Measurements from ENCODE around the gene HCFC1. TPM values are rescaled to one million over a fixed set of nuclear protein-coding genes. Genes with fewer than 3 reads are reported as not detected.

The HCFC1 gene
- total and polyA plus RNA-seq, 2 of the 8 experiments (the other 6 are each of a cell fraction or from before 2014, with no cell fraction given), result 24.9 to 117 TPM

DNA sequence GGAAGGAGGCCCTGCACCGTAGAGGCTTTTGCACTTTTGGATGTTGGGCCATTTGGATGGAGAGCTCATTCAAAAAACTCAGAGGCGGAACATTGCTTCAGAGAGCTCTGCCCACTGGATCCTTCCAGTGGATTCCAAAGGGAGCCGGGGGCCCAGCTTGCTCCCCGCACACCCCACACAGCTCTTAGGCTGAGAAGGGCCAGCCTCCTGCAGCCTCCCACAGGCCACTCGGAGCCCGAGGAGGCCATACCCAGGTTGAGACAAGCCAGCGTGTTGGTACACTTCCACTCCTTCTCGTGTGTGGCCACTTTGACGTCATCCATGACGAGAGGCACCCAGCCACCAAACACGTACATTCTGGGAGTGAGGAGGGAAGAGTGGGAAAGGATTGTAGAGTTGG lies 10.3 kb downstream of the HCFC1 start:
- Histone ChIP-seq H2BK15ac (ENCODE audit: low read length) (no peak overlapping the region), H4K20me1 (replicated peaks in 1 of 2; ENCODE audit: control insufficient read depth in 1 of 2, insufficient read depth in 2 of 2, low read length in 2 of 2) (peaks cover 2 to 17% of the 10 kb centered on the region in 2 experiments)
- FAIRE-seq, result no peak

More for the DNA sequence above, 10.3 kb downstream of the HCFC1 start:
- Histone ChIP-seq H2AK5ac (ENCODE audit: low read depth, low read length) (no peak overlapping the region), H3K14ac (ENCODE audit: insufficient read length) (no peak overlapping the region), H4K8ac (ENCODE audit: extremely low read depth, insufficient read depth, low read length) (no peak overlapping the region), H3K23me2 (ENCODE audit: low read depth, low read length) (no peaks in the 10 kb centered on the region), H2BK120ac (replicated peaks; ENCODE audit: low read depth, low read length) (no peak overlapping the region), H4K91ac (replicated peaks; ENCODE audit: insufficient read length, low read length) (no peak overlapping the region), H3K4me3 (ENCODE audit: extremely low read depth in 1 of 4, insufficient read depth in 2 of 4, low read depth in 3 of 4, low read length in 4 of 4) (no peak overlapping the region), H3K36me3 (ENCODE audit: control insufficient read depth in 2 of 4, insufficient read depth in 4 of 4, low read length in 3 of 4) (peaks cover 13 to 74% (median 45%) of the 10 kb centered on the region in 4 experiments), H3K27ac (ENCODE audit: low read depth, low read length) (no peak overlapping the region), H2BK5ac (ENCODE audit: low read depth, low read length) (no peak overlapping the region), H2BK20ac (ENCODE audit: low read length) (no peak overlapping the region), H3K23ac (ENCODE audit: insufficient read length) (no peak overlapping the region), H3K27me3 (replicated peaks in 1 of 4; ENCODE audit: control insufficient read depth in 3 of 4, extremely low read depth in 1 of 4, insufficient read depth in 3 of 4, low read length in 3 of 4) (no peaks in the 10 kb centered on the region), H3K9ac (replicated peaks in 1 of 4; ENCODE audit: extremely low read depth in 1 of 4, low read depth in 3 of 4, low read length in 3 of 4) (no peak overlapping the region), H4K5ac (ENCODE audit: insufficient read length, low read depth, low read length) (no peak overlapping the region), H3K56ac (replicated peaks; ENCODE audit: insufficient read length, low read depth, low read length) (no peak overlapping the region), H2BK12ac (ENCODE audit: low read depth, low read length) (no peak overlapping the region), H3K79me1 (ENCODE audit: low read depth, low read length) (no peaks in the 10 kb centered on the region; the same call in 1 of the 2 replicates), H3K18ac (ENCODE audit: extremely low read depth, low read length) (no peak overlapping the region), H3K4me1 (replicated peaks in 1 of 4; ENCODE audit: control insufficient read depth in 3 of 4, insufficient read depth in 4 of 4, low read length in 3 of 4) (peaks cover 0 to 4% (median 0%) of the 10 kb centered on the region in 4 experiments; a peak in 1 of 7 replicates), H3K79me2 (ENCODE audit: control insufficient read depth in 1 of 2, insufficient read depth in 2 of 2, low read length in 2 of 2) (peaks cover 10 to 40% of the 10 kb centered on the region in 2 experiments), H3K4ac (replicated peaks; ENCODE audit: insufficient read length, low read depth, low read length) (no peak overlapping the region), H2AFZ (ENCODE audit: low read length) (no peak overlapping the region), H3K4me2 (ENCODE audit: insufficient read depth in 1 of 2, low read depth in 2 of 2, low read length in 2 of 2) (no peak overlapping the region), H3K9me3 (ENCODE audit: insufficient read depth in 2 of 2, low read depth in 1 of 2, low read length in 1 of 2) (no peaks in the 10 kb centered on the region)
- TF ChIP-seq SIX5 (IDR thresholded peaks at IDR 0.05; ENCODE audit: low read depth, low read length) (no peak), BRCA1 (IDR thresholded peaks at IDR 0.05; ENCODE audit: low read depth, low read length) (no peak), KDM5A (IDR thresholded peaks at IDR 0.05; ENCODE audit: low read length) (no peak), EP300 (IDR thresholded peaks at IDR 0.05; ENCODE audit: borderline replicate concordance in 1 of 2, low read depth in 2 of 2, low read length in 2 of 2) (no peak), BACH1 (IDR thresholded peaks at IDR 0.05; ENCODE audit: low read length) (no peak)
- WGBS, 2 experiments (ENCODE audit: extremely low coverage in 1 of 2, insufficient coverage in 1 of 2, insufficient read length in 1 of 2, insufficient replicate concordance in 2 of 2, low coverage in 1 of 2, low lambda C conversion rate in 2 of 2, missing lambda C conversion rate in 1 of 2), result 93% methylated on average over 7 of the region's 11 CpGs; no CpG with 5 or more reads in 1 of the 2 experiments
- DNase-seq (ENCODE audit: low read depth in 1 of 2, low spot score in 2 of 2), result no peak
- ChIA-PET POLR2A (ENCODE audit: partially characterized antibody) (interaction anchor here (0.7 to 1.9 kb wide), 4 partner anchors 9 to 37 kb away, joined by 3 to 9 read pairs (median 4); partner anchors contain the start of genes HCFC1 and TMEM187), CTCF (ENCODE audit: partially characterized antibody) (interaction anchor here (1.0 to 11.2 kb wide), 3 partner anchors 13 to 50 kb away, joined by 3 to 102 read pairs (median 3); partner anchors contain the start of gene RENBP)
